HG03064 (cell line): ENCODE results near the gene PDE6D.

Experiments
- ATAC-seq: cut with Tn5 transposase; IDR thresholded peaks from one replicate; pipeline ENCODE4 v1.9.1; 2021; ENCODE audit warnings: low read depth; ENCODE audit not compliant: unreplicated experiment

PDE6D gene

GRCh38 chr2:231780909-231781797 is at the start of gene PDE6D:
Gene PDE6D, minus strand, starts transcription at chr2:231781282. Its CDS starts 168 bp downstream, at chr2:231781114.
- ATAC-seq, result peak; percentile 83

- no peak for ATAC-seq
These were observed 40.8 kb upstream of the PDE6D start for GRCh38 chr2:231821908-231822307.

GRCh38 chr2:231820786-231821303 is 39.8 kb upstream of the PDE6D start:
- ATAC-seq, result no peak

- ATAC-seq, result no peak
These were observed 38.5 kb upstream of the PDE6D start for GRCh38 chr2:231819447-231820042.

GRCh38 chr2:231816327-231817026 is 35.4 kb upstream of the PDE6D start:
- ATAC-seq, result no peak

GRCh38 chr2:231810905-231811304 is 29.8 kb upstream of the PDE6D start:
- no peak for ATAC-seq

- ATAC-seq, result no peak
These were observed 25.9 kb upstream of the PDE6D start for GRCh38 chr2:231807020-231807419.

GRCh38 chr2:231803501-231804138 is 22.5 kb upstream of the PDE6D start:
- ATAC-seq, result no peak

GRCh38 chr2:231800493-231801091 is 19.5 kb upstream of the PDE6D start:
- ATAC-seq, result no peak

- ATAC-seq, result no peak
These were observed 14.6 kb upstream of the PDE6D start for GRCh38 chr2:231795525-231796327.

GRCh38 chr2:231794383-231794782 is 13.3 kb upstream of the PDE6D start:
- no peak for ATAC-seq

GRCh38 chr2:231791107-231791506 is 10.0 kb upstream of the PDE6D start:
- ATAC-seq, result no peak

- no peak for ATAC-seq
These were observed 5.8 kb upstream of the PDE6D start for GRCh38 chr2:231786917-231787292.

GRCh38 chr2:231786177-231786916 is 5.3 kb upstream of the PDE6D start, which contains the start of gene COPS7B:
Gene COPS7B, plus strand, starts transcription at chr2:231786445. Its CDS starts 2,126 bp downstream, at chr2:231788571.
- ATAC-seq, result peak; percentile 48

GRCh38 chr2:231785822-231786176 is 4.7 kb upstream of the PDE6D start:
- no peak for ATAC-seq

GRCh38 chr2:231785413-231785812 is 4.3 kb upstream of the PDE6D start:
- no peak for ATAC-seq

GRCh38 chr2:231781798-231782726 is 980 bp upstream of the PDE6D start:
- no peak for ATAC-seq
